Parathyroid adenoma (tissue), 2 donors: Measurements from ENCODE around the gene SDR9C7.
"Not testable (repeated sequence)": the region's sequence is repeated elsewhere in the genome, so short reads cannot be mapped to it uniquely, and the experiment has no call there.

Experiments used
- H2AFZ ChIP-seq: fragments of 300-600 bp; sonication (generic); one replicate; pipeline ENCODE4 v1.7.0; 2017; ENCODE audit warnings: antibody characterized with exemption, mild to moderate bottlenecking
- H3K27ac ChIP-seq: fragments of 300-600 bp; sonication (generic); one replicate; pipeline ENCODE4 v1.7.0; 2017
- H3K27me3 ChIP-seq: fragments of 300-600 bp; sonication (generic); one replicate; pipeline ENCODE4 v1.7.0; 2017; ENCODE audit warnings: low read length; ENCODE audit not compliant: control insufficient read depth, insufficient read depth
- H3K36me3 ChIP-seq: fragments of 300-600 bp; sonication (generic); one replicate; pipeline ENCODE4 v1.7.0; 2017; ENCODE audit warnings: low read length; ENCODE audit not compliant: control insufficient read depth, insufficient read depth
- H3K4me1 ChIP-seq: fragments of 300-600 bp; sonication (generic); one replicate; pipeline ENCODE4 v1.7.0; 2017; ENCODE audit warnings: control low read depth
- H3K4me2 ChIP-seq: fragments of 300-600 bp; sonication (generic); one replicate; pipeline ENCODE4 v1.7.0; 2017; ENCODE audit warnings: low read length
- H3K4me3 ChIP-seq: fragments of 300-600 bp; sonication (generic); one replicate; pipeline ENCODE4 v1.7.0; 2017; ENCODE audit warnings: low read depth, low read length
- H3K79me2 ChIP-seq: fragments of 300-600 bp; sonication (generic); one replicate; pipeline ENCODE4 v1.7.0; 2017; ENCODE audit warnings: control low read depth
- H3K9ac ChIP-seq: fragments of 300-600 bp; sonication (generic); one replicate; pipeline ENCODE4 v1.7.0; 2017; ENCODE audit warnings: mild to moderate bottlenecking
- H3K9me3 ChIP-seq: fragments of 300-600 bp; sonication (generic); one replicate; pipeline ENCODE4 v1.7.0; 2017; ENCODE audit warnings: low read length; ENCODE audit not compliant: control insufficient read depth
- CTCF ChIP-seq: fragments of 300-600 bp; sonication (generic); IDR thresholded peaks from one replicate; pipeline ENCODE4 v1.7.0; 2017; ENCODE audit warnings: antibody characterized with exemption, mild to moderate bottlenecking
- donor health status: primary hyperparathyroidism.

SDR9C7 gene

GRCh38 chr12:56916296-56916995, 17.8 kb downstream of the SDR9C7 start:
- TF ChIP-seq CTCF, result no peak
- Histone ChIP-seq H3K4me3 (no peak overlapping the region), H2AFZ (no peak overlapping the region), H3K4me2 (no peak overlapping the region), H3K4me1 (no peaks in the 10 kb centered on the region), H3K27ac (no peak overlapping the region), H3K36me3 (no peaks in the 10 kb centered on the region), H3K9me3 (no peaks in the 10 kb centered on the region), H3K79me2 (no peaks in the 10 kb centered on the region), H3K9ac (no peak overlapping the region), H3K27me3 (no peaks in the 10 kb centered on the region)

- H3K79me2 ChIP-seq, result no peaks in the 10 kb centered on the region
- H3K4me3 ChIP-seq, result no peak overlapping the region
- no peak overlapping the region for H3K9ac ChIP-seq
- no peak overlapping the region for H3K27ac ChIP-seq
- TF ChIP-seq CTCF, result no peak
- no peaks in the 10 kb centered on the region for H3K9me3 ChIP-seq
- no peak overlapping the region for H3K4me2 ChIP-seq
- H3K36me3 ChIP-seq, result no peaks in the 10 kb centered on the region
- H2AFZ ChIP-seq, result no peak overlapping the region
- H3K4me1 ChIP-seq, result no peaks in the 10 kb centered on the region
- no peaks in the 10 kb centered on the region for H3K27me3 ChIP-seq
These were observed 19.5 kb downstream of the SDR9C7 start for GRCh38 chr12:56914724-56915123.

GRCh38 chr12:56914256-56914655, 20.0 kb downstream of the SDR9C7 start:
- H3K27ac ChIP-seq, result no peak overlapping the region

GRCh38 chr12:56909403-56909802, 24.8 kb downstream of the SDR9C7 start:
- not testable (repeated sequence) for H3K4me3 ChIP-seq, H3K4me1 ChIP-seq, H3K9me3 ChIP-seq, H3K27ac ChIP-seq, H3K79me2 ChIP-seq, H3K36me3 ChIP-seq, H3K4me2 ChIP-seq, H3K9ac ChIP-seq, H2AFZ ChIP-seq, H3K27me3 ChIP-seq

More at GRCh38 chr12:56914256-56914655, 20.0 kb downstream of the SDR9C7 start:
- no peaks in the 10 kb centered on the region for H3K27me3 ChIP-seq
- H3K9ac ChIP-seq, result no peak overlapping the region
- H3K36me3 ChIP-seq, result no peaks in the 10 kb centered on the region
- TF ChIP-seq CTCF, result no peak
- no peaks in the 10 kb centered on the region for H3K9me3 ChIP-seq
- H2AFZ ChIP-seq, result no peak overlapping the region
- H3K4me2 ChIP-seq, result no peak overlapping the region
- no peaks in the 10 kb centered on the region for H3K4me1 ChIP-seq
- no peak overlapping the region for H3K4me3 ChIP-seq
- H3K79me2 ChIP-seq, result no peaks in the 10 kb centered on the region

- Histone ChIP-seq H3K4me3 (no peak overlapping the region), H3K27ac (no peak overlapping the region), H3K27me3 (no peaks in the 10 kb centered on the region), H3K9me3 (no peaks in the 10 kb centered on the region), H3K36me3 (no peaks in the 10 kb centered on the region), H3K4me2 (no peak overlapping the region), H3K4me1 (no peaks in the 10 kb centered on the region), H2AFZ (no peak overlapping the region), H3K9ac (no peak overlapping the region), H3K79me2 (no peaks in the 10 kb centered on the region)
- TF ChIP-seq CTCF, result no peak
These were observed 26.1 kb downstream of the SDR9C7 start for GRCh38 chr12:56908136-56908535.
